Measurements from ENCODE around the gene ADGRB2. TPM values are rescaled to one million over a fixed set of nuclear protein-coding genes. Genes with fewer than 3 reads are reported as not detected.

ADGRB2 gene
- polyA plus RNA-seq, 3 donors, result not detected

DNA sequence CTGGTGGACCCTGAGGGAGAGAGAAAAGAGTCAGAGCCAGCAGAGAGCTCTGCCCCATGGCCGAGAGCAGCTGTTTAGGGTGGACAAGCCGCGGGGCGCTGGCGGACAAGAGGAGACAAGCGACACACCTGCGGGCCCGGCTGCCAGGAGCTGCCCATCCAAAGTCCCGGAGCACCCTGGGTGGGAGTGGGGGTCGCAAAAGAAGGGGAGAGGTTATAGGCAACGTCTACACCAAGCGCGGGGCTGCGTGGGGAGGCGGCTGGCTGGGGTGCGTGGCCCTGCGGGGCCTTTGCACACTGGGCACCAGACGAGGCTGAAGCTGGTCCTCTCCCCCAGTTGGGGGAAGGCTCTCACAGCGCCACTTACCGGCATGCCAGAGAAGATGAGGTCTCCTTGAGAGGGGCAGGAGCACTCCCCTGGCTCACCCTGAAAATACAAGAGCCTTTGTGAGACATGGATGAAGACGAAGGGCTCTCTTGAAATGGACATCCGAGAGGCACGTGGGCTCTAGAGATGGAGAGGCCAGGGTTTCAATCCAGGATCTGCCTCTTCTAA lies 84.4 kb downstream of the ADGRB2 start:
- Mint-ChIP-seq H3K27me3 (ENCODE audit: low read depth in 3 of 3) (peaks cover 2 to 14% (median 8%) of the 10 kb centered on the region in 3 donors), H3K4me3 (no peak overlapping the region), H3K4me1 (no peaks in the 10 kb centered on the region), H3K27ac (no peak overlapping the region), H3K36me3 (no peaks in the 10 kb centered on the region), H3K9me3 (no peaks in the 10 kb centered on the region)
- TF ChIP-seq, protein P1, sequence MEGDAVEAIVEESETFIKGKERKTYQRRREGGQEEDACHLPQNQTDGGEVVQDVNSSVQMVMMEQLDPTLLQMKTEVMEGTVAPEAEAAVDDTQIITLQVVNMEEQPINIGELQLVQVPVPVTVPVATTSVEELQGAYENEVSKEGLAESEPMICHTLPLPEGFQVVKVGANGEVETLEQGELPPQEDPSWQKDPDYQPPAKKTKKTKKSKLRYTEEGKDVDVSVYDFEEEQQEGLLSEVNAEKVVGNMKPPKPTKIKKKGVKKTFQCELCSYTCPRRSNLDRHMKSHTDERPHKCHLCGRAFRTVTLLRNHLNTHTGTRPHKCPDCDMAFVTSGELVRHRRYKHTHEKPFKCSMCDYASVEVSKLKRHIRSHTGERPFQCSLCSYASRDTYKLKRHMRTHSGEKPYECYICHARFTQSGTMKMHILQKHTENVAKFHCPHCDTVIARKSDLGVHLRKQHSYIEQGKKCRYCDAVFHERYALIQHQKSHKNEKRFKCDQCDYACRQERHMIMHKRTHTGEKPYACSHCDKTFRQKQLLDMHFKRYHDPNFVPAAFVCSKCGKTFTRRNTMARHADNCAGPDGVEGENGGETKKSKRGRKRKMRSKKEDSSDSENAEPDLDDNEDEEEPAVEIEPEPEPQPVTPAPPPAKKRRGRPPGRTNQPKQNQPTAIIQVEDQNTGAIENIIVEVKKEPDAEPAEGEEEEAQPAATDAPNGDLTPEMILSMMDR (IDR thresholded peaks at IDR 0.05), result no peak
- Histone ChIP-seq H3K9me3 (replicated peaks in 1 of 2; ENCODE audit: control insufficient read depth in 1 of 2, insufficient read depth in 1 of 2, low read length in 2 of 2) (no peaks in the 10 kb centered on the region), H4K20me1 (ENCODE audit: insufficient read depth, low read length) (no peaks in the 10 kb centered on the region), H3K79me2 (ENCODE audit: insufficient read depth, low read length) (no peaks in the 10 kb centered on the region), H3K4me1 (ENCODE audit: control insufficient read depth in 1 of 2, insufficient read depth in 2 of 2, low read length in 2 of 2) (no peaks in the 10 kb centered on the region), H3K4me2 (replicated peaks; ENCODE audit: extremely low read depth, low read length, poor library complexity, severe bottlenecking) (no peak overlapping the region), H2AFZ (ENCODE audit: insufficient read depth, low read depth, low read length, poor library complexity, severe bottlenecking) (no peak overlapping the region), H3K9ac (ENCODE audit: insufficient read depth, low read length, poor library complexity, severe bottlenecking) (no peak overlapping the region), H3K4me3 (replicated peaks in 1 of 3; ENCODE audit: low read depth in 2 of 3, low read length in 3 of 3) (no peak overlapping the region), H3K36me3 (replicated peaks in 1 of 2; ENCODE audit: control insufficient read depth in 1 of 2, insufficient read depth in 2 of 2, low read length in 2 of 2) (no peaks in the 10 kb centered on the region), H3K27me3 (ENCODE audit: control insufficient read depth in 2 of 2, insufficient read depth in 2 of 2, low read length in 2 of 2) (no peaks in the 10 kb centered on the region), H3K27ac (ENCODE audit: low read depth in 1 of 2, low read length in 2 of 2) (no peak overlapping the region)
- intact Hi-C loops (cut with micrococcal nuclease), result no loop called here
- 93% methylated on average over 15 of the region's 23 CpGs for WGBS (ENCODE audit: insufficient coverage)
- DNase-seq, result no peak

- DNase-seq, result no peak
- Mint-ChIP-seq H3K4me1 (no peaks in the 10 kb centered on the region), H3K36me3 (no peaks in the 10 kb centered on the region), H3K27me3 (ENCODE audit: low read depth in 3 of 3) (peaks cover 2 to 14% (median 8%) of the 10 kb centered on the region in 3 donors), H3K9me3 (no peaks in the 10 kb centered on the region), H3K27ac (no peak overlapping the region), H3K4me3 (no peak overlapping the region)
- no peaks in the 10 kb centered on the region for H4K20me1 ChIP-seq (ENCODE audit: insufficient read depth, low read length)
- H3K9ac ChIP-seq (ENCODE audit: insufficient read depth, low read length, poor library complexity, severe bottlenecking), result no peak overlapping the region
- no peaks in the 10 kb centered on the region for H3K9me3 ChIP-seq (replicated peaks in 1 of 2; ENCODE audit: control insufficient read depth in 1 of 2, insufficient read depth in 1 of 2, low read length in 2 of 2)
- intact Hi-C loops (cut with micrococcal nuclease), result no loop called here
- no peaks in the 10 kb centered on the region for H3K79me2 ChIP-seq (ENCODE audit: insufficient read depth, low read length)
- no peak overlapping the region for H3K4me3 ChIP-seq (replicated peaks in 1 of 3; ENCODE audit: low read depth in 2 of 3, low read length in 3 of 3)
- no peaks in the 10 kb centered on the region for H3K4me1 ChIP-seq (ENCODE audit: control insufficient read depth in 1 of 2, insufficient read depth in 2 of 2, low read length in 2 of 2)
- TF ChIP-seq, protein P1 (IDR thresholded peaks at IDR 0.05), result no peak
- H3K27ac ChIP-seq (ENCODE audit: low read depth in 1 of 2, low read length in 2 of 2), result no peak overlapping the region
- no peak overlapping the region for H3K4me2 ChIP-seq (replicated peaks; ENCODE audit: extremely low read depth, low read length, poor library complexity, severe bottlenecking)
- H3K27me3 ChIP-seq (ENCODE audit: control insufficient read depth in 2 of 2, insufficient read depth in 2 of 2, low read length in 2 of 2), result no peaks in the 10 kb centered on the region
- H3K36me3 ChIP-seq (replicated peaks in 1 of 2; ENCODE audit: control insufficient read depth in 1 of 2, insufficient read depth in 2 of 2, low read length in 2 of 2), result no peaks in the 10 kb centered on the region
- 45% methylated on average over 2 of the region's 2 CpGs for WGBS (ENCODE audit: insufficient coverage)
- no peak overlapping the region for H2AFZ ChIP-seq (ENCODE audit: insufficient read depth, low read depth, low read length, poor library complexity, severe bottlenecking)
These were observed 85.0 kb downstream of the ADGRB2 start for GRCh38 chr1:31679091-31679490.

All from CD14-positive monocyte (primary cell).